HG03520 (cell line): ENCODE measurements around the gene TNIK.

ENCODE experiments used
- ATAC-seq: cut with Tn5 transposase; IDR thresholded peaks from one replicate; pipeline ENCODE4 v1.9.1; 2021; ENCODE audit warnings: mild to moderate bottlenecking, moderate library complexity; ENCODE audit not compliant: unreplicated experiment

Gene TNIK

GRCh38 chr3:171115667-171116066 lies 344.5 kb downstream of the TNIK start:
- ATAC-seq = no peak

- no peak for ATAC-seq
Measured at GRCh38 chr3:171113716-171114115, 346.5 kb downstream of the TNIK start.

GRCh38 chr3:171110715-171111114 lies 349.5 kb downstream of the TNIK start:
- ATAC-seq = no peak

- ATAC-seq = no peak
Measured at GRCh38 chr3:171108066-171108465, 352.1 kb downstream of the TNIK start.

- no peak for ATAC-seq
Measured at GRCh38 chr3:171103185-171103584, 357.0 kb downstream of the TNIK start.

GRCh38 chr3:171101982-171102641 lies 358.1 kb downstream of the TNIK start:
- no peak for ATAC-seq

GRCh38 chr3:171099911-171100310 lies 360.3 kb downstream of the TNIK start:
- no peak for ATAC-seq

- peak; percentile 95 for ATAC-seq
Measured at GRCh38 chr3:171095063-171095462, 365.1 kb downstream of the TNIK start.

GRCh38 chr3:171094411-171094810 lies 365.8 kb downstream of the TNIK start:
- no peak for ATAC-seq

- ATAC-seq = no peak
Measured at GRCh38 chr3:171093462-171093861, 366.7 kb downstream of the TNIK start.

- no peak for ATAC-seq
Measured at GRCh38 chr3:171092467-171092911, 367.7 kb downstream of the TNIK start.

GRCh38 chr3:171090321-171090720 lies 369.9 kb downstream of the TNIK start:
- ATAC-seq = no peak

GRCh38 chr3:171088964-171089754 lies 371.0 kb downstream of the TNIK start:
- no peak for ATAC-seq

- ATAC-seq = no peak
Measured at GRCh38 chr3:171088496-171088895, 371.7 kb downstream of the TNIK start.

- no peak for ATAC-seq
Measured at GRCh38 chr3:171086914-171087313, 373.3 kb downstream of the TNIK start.

- ATAC-seq = no peak
Measured at GRCh38 chr3:171077261-171077660, 382.9 kb downstream of the TNIK start.

GRCh38 chr3:171072432-171072831 lies 387.8 kb downstream of the TNIK start:
- no peak for ATAC-seq

- ATAC-seq = no peak
Measured at GRCh38 chr3:171068658-171069057, 391.5 kb downstream of the TNIK start.

- ATAC-seq = no peak
Measured at GRCh38 chr3:171066206-171066605, 394.0 kb downstream of the TNIK start.

- no peak for ATAC-seq
Measured at GRCh38 chr3:171065732-171066131, 394.5 kb downstream of the TNIK start.

- no peak for ATAC-seq
Measured at GRCh38 chr3:171064461-171064860, 395.7 kb downstream of the TNIK start.

- ATAC-seq = no peak
Measured at GRCh38 chr3:171061749-171062148, 398.5 kb downstream of the TNIK start.
